Spleen (tissue), 7 donors: ENCODE results near the gene ACSM3.

Experiments
- CTCF ChIP-seq, 11 experiments: fragments of 200-600 bp in 7 of 11; fragments of 450-650 bp in 4 of 11; sonication (generic) in 4 of 11; IDR thresholded peaks in 8 of 11; conservative IDR thresholded peaks in 3 of 11; 1 replicate in 7 of 11; 2 replicates in 4 of 11; pipeline versions ENCODE4 v1.4.0 to v1.8.0; 2016 to 2021; ENCODE audit warnings: antibody characterized with exemption in 11 of 11, inconsistent platforms in 4 of 11, mild to moderate bottlenecking in 1 of 11
- POLR2A ChIP-seq, 3 donors: fragments of 450-650 bp; IDR thresholded peaks; one replicate each; pipeline ENCODE4 v1.5.1; 2017; ENCODE audit warnings: antibody characterized with exemption in 3 of 3, mild to moderate bottlenecking in 1 of 3
- POLR2AphosphoS5 ChIP-seq, 3 donors: sonication (generic); formaldehyde crosslinking; IDR thresholded peaks; one replicate each; pipeline ENCODE4 v1.5.1; 2017; ENCODE audit warnings: antibody characterized with exemption in 3 of 3
- donor health status: DM: no; HTN: no; CAD: no; lungs with moderate emphysema.
- donor health status: DM: no; HTN: no; CAD: no.
- donor health status: DM: no; HTN: no; CAD: no.

GRCh38 chr16:20746461-20746860 lies 17.4 kb upstream of the ACSM3 start:
- TF ChIP-seq CTCF (IDR thresholded peaks at IDR 0.05 in 8 of 11, conservative IDR thresholded peaks at IDR 0.05 in 3 of 11): no peak
- no peak for TF ChIP-seq POLR2A (IDR thresholded peaks at IDR 0.05)
- no peak for TF ChIP-seq POLR2AphosphoS5 (IDR thresholded peaks at IDR 0.05)
